Measurements from ENCODE around the gene HYKK.
A peak's percentile ranks its signal among the peaks of the same experiment; 100 is the strongest.

The HYKK gene

GRCh38 chr15:78565951-78566774, 58.8 kb downstream of the HYKK start:
- H3K4me3 ChIP-seq (ENCODE audit: control insufficient read depth, low read depth, low read length): peak overlapping the region; percentile 46
- peak; percentile 17 for TF ChIP-seq CTCF (IDR thresholded peaks at IDR 0.05; ENCODE audit: control insufficient read depth, insufficient read depth, low read depth, low read length, missing control alignments)
- no peak for DNase-seq (ENCODE audit: low read depth)

GRCh38 chr15:78567531-78567930, 60.2 kb downstream of the HYKK start:
- no peak for DNase-seq (ENCODE audit: low read depth)
- TF ChIP-seq CTCF (IDR thresholded peaks at IDR 0.05; ENCODE audit: control insufficient read depth, insufficient read depth, low read depth, low read length, missing control alignments): no peak
- no peak overlapping the region for H3K4me3 ChIP-seq (ENCODE audit: control insufficient read depth, low read depth, low read length)

- TF ChIP-seq CTCF (IDR thresholded peaks at IDR 0.05; ENCODE audit: control insufficient read depth, insufficient read depth, low read depth, low read length, missing control alignments): no peak
- no peak overlapping the region for H3K4me3 ChIP-seq (ENCODE audit: control insufficient read depth, low read depth, low read length)
- no peak for DNase-seq (ENCODE audit: low read depth)
These were observed 63.3 kb downstream of the HYKK start for GRCh38 chr15:78570710-78571109.

GRCh38 chr15:78571382-78571781, 64.0 kb downstream of the HYKK start:
- no peak for TF ChIP-seq CTCF (IDR thresholded peaks at IDR 0.05; ENCODE audit: control insufficient read depth, insufficient read depth, low read depth, low read length, missing control alignments)
- no peak for DNase-seq (ENCODE audit: low read depth)
- no peak overlapping the region for H3K4me3 ChIP-seq (ENCODE audit: control insufficient read depth, low read depth, low read length)

- H3K4me3 ChIP-seq (ENCODE audit: control insufficient read depth, low read depth, low read length): no peak overlapping the region
- no peak for DNase-seq (ENCODE audit: low read depth)
- TF ChIP-seq CTCF (IDR thresholded peaks at IDR 0.05; ENCODE audit: control insufficient read depth, insufficient read depth, low read depth, low read length, missing control alignments): no peak
These were observed 66.0 kb downstream of the HYKK start for GRCh38 chr15:78573416-78573815.

GRCh38 chr15:78574944-78575343, 67.6 kb downstream of the HYKK start:
- H3K4me3 ChIP-seq (ENCODE audit: control insufficient read depth, low read depth, low read length): no peak overlapping the region
- no peak for TF ChIP-seq CTCF (IDR thresholded peaks at IDR 0.05; ENCODE audit: control insufficient read depth, insufficient read depth, low read depth, low read length, missing control alignments)

More at GRCh38 chr15:78574944-78575343, 67.6 kb downstream of the HYKK start:
- no peak for DNase-seq (ENCODE audit: low read depth)
